K562 (cell line): Measurements from ENCODE around the gene TRIM26. TPM values are rescaled to one million over a fixed set of nuclear protein-coding genes. Genes with fewer than 3 reads are reported as not detected.

Experiments
- MTF1 ChIP-seq: fragments of 250-450 bp; sonication (Bioruptor Pico); IDR thresholded peaks from 2 replicates; pipeline ENCODE4 v1.9.0; 2021; ENCODE audit warnings: moderate library complexity, mild to moderate bottlenecking, inconsistent platforms, borderline replicate concordance
- PURB ChIP-seq: sonication (generic); formaldehyde crosslinking; IDR thresholded peaks from 2 replicates; pipeline ENCODE4 v1.9.0; 2021; ENCODE audit warnings: low read depth, mild to moderate bottlenecking, missing genetic modification reagents
- REST ChIP-seq, 2 experiments: fragments of 450-650 bp; formaldehyde crosslinking in 1 of 2; IDR thresholded peaks; 2 replicates each; pipeline versions ENCODE4 v1.4.0 to v1.6.1; 2014 to 2020; ENCODE audit warnings: mild to moderate bottlenecking in 2 of 2, borderline replicate concordance in 1 of 2, low read depth in 1 of 2
- SP1 ChIP-seq: sonication (generic); formaldehyde crosslinking; IDR thresholded peaks from 2 replicates; pipeline ENCODE4 v1.8.1; 2022; ENCODE audit warnings: mild to moderate bottlenecking, missing genetic modification reagents
- TCF3 ChIP-seq: sonication (generic); formaldehyde crosslinking; IDR thresholded peaks from 2 replicates; pipeline ENCODE4 v1.4.0; 2020; ENCODE audit warnings: mild to moderate bottlenecking, missing genetic modification reagents
- ZFP36 ChIP-seq: fragments of 150-350 bp; IDR thresholded peaks from 2 replicates; pipeline ENCODE4 v1.6.1; 2018; ENCODE audit warnings: low read length, low read depth; ENCODE audit not compliant: partially characterized antibody
- ZNF24 ChIP-seq: fragments of 450-650 bp; IDR thresholded peaks from 2 replicates; pipeline ENCODE4 v1.6.1; 2016
- polyA plus RNA-seq, 8 experiments: library from polyadenylated mRNA; depleted of rRNA in 4 of 8; stranded (reverse) in 5 of 8; unstranded in 3 of 8; fragments of >200 nt; fragmentation: Nextera tagmentation in 2 of 8; fragmentation: Illumina TruSeq in 1 of 8; extraction: Ambion mirVana in 2 of 8; extraction: Trizol in 1 of 8; gene quantifications; 2 replicates each; pipeline versions ENCODE4 v1.2.1 to v1.2.3, GENCODE V29; 2011 to 2014; ENCODE audit warnings: inconsistent platforms in 1 of 8, missing spikeins in 1 of 8
- total RNA-seq, 7 experiments: library from RNA; depleted of rRNA in 6 of 7; stranded (reverse); fragments of >200 nt in 6 of 7; fragmentation: Illumina TruSeq in 2 of 7; extraction: Trizol in 2 of 7; gene quantifications; 2 replicates each; pipeline versions ENCODE4 v1.2.1 to v1.2.3, GENCODE V29; 2011 to 2021; ENCODE audit warnings: low replicate concordance in 1 of 7
- TF ChIP-seq, protein P1 (sequence below): fragments of 450-650 bp; IDR thresholded peaks from 2 replicates; pipeline ENCODE4 v1.6.1; 2016; ENCODE audit warnings: mild to moderate bottlenecking, moderate library complexity

Gene TRIM26
- total and polyA plus RNA-seq, 9 of the 15 experiments (the other 6 are each of a cell fraction or from before 2014, with no cell fraction given): 0.80 to 5.0 (median 2.8) TPM

DNA sequence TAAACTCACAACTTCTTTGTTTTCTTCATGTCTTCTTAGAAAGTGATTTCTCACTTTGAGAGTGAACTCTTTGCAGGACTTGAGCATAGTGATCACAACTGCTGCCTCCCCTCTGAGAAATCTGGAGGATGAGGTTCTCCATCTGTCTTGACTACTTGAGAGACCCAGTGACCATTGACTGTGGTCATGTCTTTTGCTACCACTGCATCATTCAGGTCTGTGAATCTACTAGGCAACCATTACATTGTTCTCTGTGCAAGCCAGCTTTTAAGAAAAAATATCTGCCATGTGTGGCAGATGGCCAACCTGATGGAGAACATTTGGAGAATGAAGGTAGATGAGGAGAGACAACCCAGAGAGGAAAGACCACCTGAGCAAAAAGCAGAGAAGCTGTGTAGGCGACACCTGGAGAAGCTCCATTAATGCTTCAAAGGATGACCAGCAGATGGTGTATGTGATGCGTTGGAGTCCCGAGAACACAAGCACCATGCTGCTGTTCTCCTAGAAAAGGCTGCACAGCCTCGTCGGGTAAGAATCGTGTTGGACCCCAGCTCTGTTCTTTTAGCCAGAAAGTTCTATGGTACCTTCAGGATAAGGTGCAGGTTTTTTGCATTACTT lies 25.1 kb upstream of the TRIM26 start (continued):
- TF ChIP-seq, protein P1, sequence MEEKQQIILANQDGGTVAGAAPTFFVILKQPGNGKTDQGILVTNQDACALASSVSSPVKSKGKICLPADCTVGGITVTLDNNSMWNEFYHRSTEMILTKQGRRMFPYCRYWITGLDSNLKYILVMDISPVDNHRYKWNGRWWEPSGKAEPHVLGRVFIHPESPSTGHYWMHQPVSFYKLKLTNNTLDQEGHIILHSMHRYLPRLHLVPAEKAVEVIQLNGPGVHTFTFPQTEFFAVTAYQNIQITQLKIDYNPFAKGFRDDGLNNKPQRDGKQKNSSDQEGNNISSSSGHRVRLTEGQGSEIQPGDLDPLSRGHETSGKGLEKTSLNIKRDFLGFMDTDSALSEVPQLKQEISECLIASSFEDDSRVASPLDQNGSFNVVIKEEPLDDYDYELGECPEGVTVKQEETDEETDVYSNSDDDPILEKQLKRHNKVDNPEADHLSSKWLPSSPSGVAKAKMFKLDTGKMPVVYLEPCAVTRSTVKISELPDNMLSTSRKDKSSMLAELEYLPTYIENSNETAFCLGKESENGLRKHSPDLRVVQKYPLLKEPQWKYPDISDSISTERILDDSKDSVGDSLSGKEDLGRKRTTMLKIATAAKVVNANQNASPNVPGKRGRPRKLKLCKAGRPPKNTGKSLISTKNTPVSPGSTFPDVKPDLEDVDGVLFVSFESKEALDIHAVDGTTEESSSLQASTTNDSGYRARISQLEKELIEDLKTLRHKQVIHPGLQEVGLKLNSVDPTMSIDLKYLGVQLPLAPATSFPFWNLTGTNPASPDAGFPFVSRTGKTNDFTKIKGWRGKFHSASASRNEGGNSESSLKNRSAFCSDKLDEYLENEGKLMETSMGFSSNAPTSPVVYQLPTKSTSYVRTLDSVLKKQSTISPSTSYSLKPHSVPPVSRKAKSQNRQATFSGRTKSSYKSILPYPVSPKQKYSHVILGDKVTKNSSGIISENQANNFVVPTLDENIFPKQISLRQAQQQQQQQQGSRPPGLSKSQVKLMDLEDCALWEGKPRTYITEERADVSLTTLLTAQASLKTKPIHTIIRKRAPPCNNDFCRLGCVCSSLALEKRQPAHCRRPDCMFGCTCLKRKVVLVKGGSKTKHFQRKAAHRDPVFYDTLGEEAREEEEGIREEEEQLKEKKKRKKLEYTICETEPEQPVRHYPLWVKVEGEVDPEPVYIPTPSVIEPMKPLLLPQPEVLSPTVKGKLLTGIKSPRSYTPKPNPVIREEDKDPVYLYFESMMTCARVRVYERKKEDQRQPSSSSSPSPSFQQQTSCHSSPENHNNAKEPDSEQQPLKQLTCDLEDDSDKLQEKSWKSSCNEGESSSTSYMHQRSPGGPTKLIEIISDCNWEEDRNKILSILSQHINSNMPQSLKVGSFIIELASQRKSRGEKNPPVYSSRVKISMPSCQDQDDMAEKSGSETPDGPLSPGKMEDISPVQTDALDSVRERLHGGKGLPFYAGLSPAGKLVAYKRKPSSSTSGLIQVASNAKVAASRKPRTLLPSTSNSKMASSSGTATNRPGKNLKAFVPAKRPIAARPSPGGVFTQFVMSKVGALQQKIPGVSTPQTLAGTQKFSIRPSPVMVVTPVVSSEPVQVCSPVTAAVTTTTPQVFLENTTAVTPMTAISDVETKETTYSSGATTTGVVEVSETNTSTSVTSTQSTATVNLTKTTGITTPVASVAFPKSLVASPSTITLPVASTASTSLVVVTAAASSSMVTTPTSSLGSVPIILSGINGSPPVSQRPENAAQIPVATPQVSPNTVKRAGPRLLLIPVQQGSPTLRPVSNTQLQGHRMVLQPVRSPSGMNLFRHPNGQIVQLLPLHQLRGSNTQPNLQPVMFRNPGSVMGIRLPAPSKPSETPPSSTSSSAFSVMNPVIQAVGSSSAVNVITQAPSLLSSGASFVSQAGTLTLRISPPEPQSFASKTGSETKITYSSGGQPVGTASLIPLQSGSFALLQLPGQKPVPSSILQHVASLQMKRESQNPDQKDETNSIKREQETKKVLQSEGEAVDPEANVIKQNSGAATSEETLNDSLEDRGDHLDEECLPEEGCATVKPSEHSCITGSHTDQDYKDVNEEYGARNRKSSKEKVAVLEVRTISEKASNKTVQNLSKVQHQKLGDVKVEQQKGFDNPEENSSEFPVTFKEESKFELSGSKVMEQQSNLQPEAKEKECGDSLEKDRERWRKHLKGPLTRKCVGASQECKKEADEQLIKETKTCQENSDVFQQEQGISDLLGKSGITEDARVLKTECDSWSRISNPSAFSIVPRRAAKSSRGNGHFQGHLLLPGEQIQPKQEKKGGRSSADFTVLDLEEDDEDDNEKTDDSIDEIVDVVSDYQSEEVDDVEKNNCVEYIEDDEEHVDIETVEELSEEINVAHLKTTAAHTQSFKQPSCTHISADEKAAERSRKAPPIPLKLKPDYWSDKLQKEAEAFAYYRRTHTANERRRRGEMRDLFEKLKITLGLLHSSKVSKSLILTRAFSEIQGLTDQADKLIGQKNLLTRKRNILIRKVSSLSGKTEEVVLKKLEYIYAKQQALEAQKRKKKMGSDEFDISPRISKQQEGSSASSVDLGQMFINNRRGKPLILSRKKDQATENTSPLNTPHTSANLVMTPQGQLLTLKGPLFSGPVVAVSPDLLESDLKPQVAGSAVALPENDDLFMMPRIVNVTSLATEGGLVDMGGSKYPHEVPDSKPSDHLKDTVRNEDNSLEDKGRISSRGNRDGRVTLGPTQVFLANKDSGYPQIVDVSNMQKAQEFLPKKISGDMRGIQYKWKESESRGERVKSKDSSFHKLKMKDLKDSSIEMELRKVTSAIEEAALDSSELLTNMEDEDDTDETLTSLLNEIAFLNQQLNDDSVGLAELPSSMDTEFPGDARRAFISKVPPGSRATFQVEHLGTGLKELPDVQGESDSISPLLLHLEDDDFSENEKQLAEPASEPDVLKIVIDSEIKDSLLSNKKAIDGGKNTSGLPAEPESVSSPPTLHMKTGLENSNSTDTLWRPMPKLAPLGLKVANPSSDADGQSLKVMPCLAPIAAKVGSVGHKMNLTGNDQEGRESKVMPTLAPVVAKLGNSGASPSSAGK: no peak
- no peak for TF ChIP-seq MTF1
- TF ChIP-seq ZFP36: peak; percentile 84
- peak; percentile 74; the same call in 1 of the 2 replicates for TF ChIP-seq REST (IDR thresholded peaks at IDR 0.05; ENCODE audit: borderline replicate concordance)
- TF ChIP-seq REST (CRISPR knock-in tag; IDR thresholded peaks at IDR 0.05; ENCODE audit: low read depth): no peak
- no peak for TF ChIP-seq ZNF24
- TF ChIP-seq TCF3 (CRISPR knock-in tag): no peak
- TF ChIP-seq PURB (CRISPR knock-in tag): no peak
- no peak for TF ChIP-seq SP1
